Measurements from ENCODE around the gene ANKRD26. TPM values are rescaled to one million over a fixed set of nuclear protein-coding genes. Genes with fewer than 3 reads are reported as not detected.
"Not testable (repeated sequence)": the region's sequence is repeated elsewhere in the genome, so short reads cannot be mapped to it uniquely, and the experiment has no call there.

The ANKRD26 gene
- total RNA-seq, 1 donor from 2014 or later, result 8.8 TPM

- Histone ChIP-seq H3K27me3 (no peaks in the 10 kb centered on the region), H3K4me3 (no peak overlapping the region), H3K9me3 (no peaks in the 10 kb centered on the region), H3K36me3 (no peaks in the 10 kb centered on the region), H3K4me1 (no peaks in the 10 kb centered on the region), H3K27ac (no peak overlapping the region)
- DNase-seq (ENCODE audit: extremely low spot score in 2 of 2), result no peak
- intact Hi-C loops (cut with DNase I), result no loop called here
- TF ChIP-seq POLR2AphosphoS5 (IDR thresholded peaks at IDR 0.05; ENCODE audit: insufficient read depth in 1 of 2, low read depth in 1 of 2), result no peak
- no peak for TF ChIP-seq CTCF (IDR thresholded peaks at IDR 0.05)
These were observed 47.6 kb downstream of the ANKRD26 start for GRCh38 chr10:27052656-27053055.

GRCh38 chr10:27045247-27045646 is 55.0 kb downstream of the ANKRD26 start:
- H3K4me1 ChIP-seq; H3K9me3 ChIP-seq; H3K27ac ChIP-seq; DNase-seq (ENCODE audit: extremely low spot score in 2 of 2); H3K27me3 ChIP-seq; H3K4me3 ChIP-seq; intact Hi-C loops (cut with DNase I): not testable (repeated sequence)
- peaks cover 0 to 14% of the 10 kb centered on the region in 2 donors for H3K36me3 ChIP-seq

- intact Hi-C loops (cut with DNase I), result no loop called here
- H3K4me1 ChIP-seq, result no peaks in the 10 kb centered on the region
- H3K27me3 ChIP-seq, result no peaks in the 10 kb centered on the region
- no peak for DNase-seq (ENCODE audit: extremely low spot score in 2 of 2)
- H3K27ac ChIP-seq, result no peak overlapping the region
- no peak overlapping the region for H3K4me3 ChIP-seq
- H3K9me3 ChIP-seq, result no peaks in the 10 kb centered on the region
- H3K36me3 ChIP-seq, result peaks cover 0 to 21% of the 10 kb centered on the region in 2 donors
- no peak for TF ChIP-seq POLR2AphosphoS5 (IDR thresholded peaks at IDR 0.05; ENCODE audit: insufficient read depth in 1 of 2, low read depth in 1 of 2)
- no peak for TF ChIP-seq CTCF (IDR thresholded peaks at IDR 0.05)
- TF ChIP-seq POLR2A (IDR thresholded peaks at IDR 0.05), result no peak
These were observed 59.1 kb downstream of the ANKRD26 start for GRCh38 chr10:27041196-27041595.

- Histone ChIP-seq H3K27ac (no peak overlapping the region), H3K4me1 (no peaks in the 10 kb centered on the region), H3K27me3 (no peaks in the 10 kb centered on the region), H3K4me3 (no peak overlapping the region), H3K9me3 (no peaks in the 10 kb centered on the region), H3K36me3 (peaks cover 0 to 14% of the 10 kb centered on the region in 2 donors)
- TF ChIP-seq CTCF (IDR thresholded peaks at IDR 0.05), result no peak
- no peak for TF ChIP-seq POLR2A (IDR thresholded peaks at IDR 0.05)
- no peak for TF ChIP-seq POLR2AphosphoS5 (IDR thresholded peaks at IDR 0.05; ENCODE audit: insufficient read depth in 1 of 2, low read depth in 1 of 2)
- no peak for DNase-seq (ENCODE audit: extremely low spot score in 2 of 2)
- intact Hi-C loops (cut with DNase I), result no loop called here
These were observed 62.1 kb downstream of the ANKRD26 start for GRCh38 chr10:27038168-27038567.

- intact Hi-C loops (cut with DNase I), result no loop called here
- DNase-seq (ENCODE audit: extremely low spot score in 2 of 2), result no peak
- no peaks in the 10 kb centered on the region for H3K4me1 ChIP-seq
- no peaks in the 10 kb centered on the region for H3K9me3 ChIP-seq
- no peak overlapping the region for H3K27ac ChIP-seq
- no peaks in the 10 kb centered on the region for H3K27me3 ChIP-seq
- H3K4me3 ChIP-seq, result no peak overlapping the region
- TF ChIP-seq POLR2A (IDR thresholded peaks at IDR 0.05), result no peak
- no peak for TF ChIP-seq CTCF (IDR thresholded peaks at IDR 0.05)
- no peak for TF ChIP-seq POLR2AphosphoS5 (IDR thresholded peaks at IDR 0.05; ENCODE audit: insufficient read depth in 1 of 2, low read depth in 1 of 2)
- H3K36me3 ChIP-seq, result peaks cover 0 to 14% of the 10 kb centered on the region in 2 donors
These were observed 65.1 kb downstream of the ANKRD26 start for GRCh38 chr10:27035163-27035562.

- no peak overlapping the region for H3K27ac ChIP-seq
- no peaks in the 10 kb centered on the region for H3K4me1 ChIP-seq
- H3K4me3 ChIP-seq, result no peak overlapping the region
- H3K9me3 ChIP-seq, result no peaks in the 10 kb centered on the region
- H3K27me3 ChIP-seq, result no peaks in the 10 kb centered on the region
- intact Hi-C loops (cut with DNase I), result no loop called here
- DNase-seq (ENCODE audit: extremely low spot score in 2 of 2), result no peak
- peaks cover 0 to 11% of the 10 kb centered on the region in 2 donors for H3K36me3 ChIP-seq
- no peak for TF ChIP-seq POLR2A (IDR thresholded peaks at IDR 0.05)
These were observed 70.2 kb downstream of the ANKRD26 start for GRCh38 chr10:27030060-27030459.
